Measurements from ENCODE around the gene ITSN2. TPM values are rescaled to one million over a fixed set of nuclear protein-coding genes. Genes with fewer than 3 reads are reported as not detected.

The ITSN2 gene
- total and polyA plus RNA-seq, 2 of the 8 experiments (the other 6 are each of a cell fraction or from before 2014, with no cell fraction given), result 9.3 to 17.0 TPM

DNA sequence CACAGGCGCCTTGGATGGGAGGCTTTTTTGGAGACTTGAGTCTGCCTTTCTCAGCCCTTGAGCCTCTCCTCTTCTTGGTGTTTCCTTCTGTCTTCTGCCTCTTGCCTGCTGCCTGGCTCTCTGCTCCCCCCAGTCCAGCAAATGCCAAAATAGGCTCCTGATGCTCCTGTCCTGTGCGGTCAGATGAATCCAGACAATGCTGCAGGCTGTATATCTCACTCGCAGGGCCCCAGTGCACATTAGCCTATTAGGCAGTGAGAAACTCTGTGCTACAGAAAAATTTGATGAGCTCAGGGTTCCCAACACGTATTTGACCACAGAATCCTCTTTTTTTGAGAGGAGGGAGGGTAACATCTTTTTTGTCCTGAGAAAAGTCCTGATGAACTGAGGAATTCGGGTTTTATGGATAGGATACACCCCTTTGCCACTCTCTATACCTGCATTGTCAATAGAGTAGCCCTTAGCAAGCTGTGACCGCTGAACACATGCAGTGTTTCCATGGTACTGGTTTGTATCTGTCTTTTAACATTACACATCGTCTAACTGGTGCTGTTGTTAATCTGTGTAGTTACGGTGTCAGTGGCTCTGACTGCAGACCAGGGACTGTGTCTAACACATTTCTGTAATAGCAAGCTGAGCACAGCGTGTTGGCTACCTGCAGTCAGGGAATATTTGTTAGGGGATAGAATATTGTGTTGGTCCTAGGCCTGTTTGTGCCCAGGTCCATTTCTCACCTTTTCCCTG, 134.7 kb downstream of the ITSN2 start:
- DNase-seq (ENCODE audit: low read depth in 1 of 2, low spot score in 2 of 2) (no peak), FAIRE-seq (no peak)
- no peak overlapping the region for H3K14ac ChIP-seq (ENCODE audit: insufficient read length)
- H4K5ac ChIP-seq (ENCODE audit: insufficient read length, low read depth, low read length), result no peak overlapping the region
- no peak overlapping the region for H3K4ac ChIP-seq (replicated peaks; ENCODE audit: insufficient read length, low read depth, low read length)
- H3K79me2 ChIP-seq (ENCODE audit: control insufficient read depth in 1 of 2, insufficient read depth in 2 of 2, low read length in 2 of 2), result no peaks in the 10 kb centered on the region
- no peaks in the 10 kb centered on the region for H3K79me1 ChIP-seq (ENCODE audit: low read depth, low read length)
- H2AFZ ChIP-seq (ENCODE audit: low read length), result no peak overlapping the region
- H2AK5ac ChIP-seq (ENCODE audit: low read depth, low read length), result no peak overlapping the region
- H3K23me2 ChIP-seq (ENCODE audit: low read depth, low read length), result no peaks in the 10 kb centered on the region
- H3K18ac ChIP-seq (ENCODE audit: extremely low read depth, low read length), result no peak overlapping the region
- no peaks in the 10 kb centered on the region for H3K36me3 ChIP-seq (ENCODE audit: control insufficient read depth in 2 of 4, insufficient read depth in 4 of 4, low read length in 3 of 4)
- no peak overlapping the region for H3K9ac ChIP-seq (replicated peaks in 1 of 4; ENCODE audit: extremely low read depth in 1 of 4, low read depth in 3 of 4, low read length in 3 of 4)
- H4K91ac ChIP-seq (replicated peaks; ENCODE audit: insufficient read length, low read length), result no peak overlapping the region
- H2BK20ac ChIP-seq (ENCODE audit: low read length), result no peak overlapping the region
- no peak overlapping the region for H3K27ac ChIP-seq (ENCODE audit: low read depth, low read length)
- no peak overlapping the region for H2BK120ac ChIP-seq (replicated peaks; ENCODE audit: low read depth, low read length)
- POLR2A ChIA-PET (ENCODE audit: partially characterized antibody), result no interaction called here
- H3K4me2 ChIP-seq (ENCODE audit: insufficient read depth in 1 of 2, low read depth in 2 of 2, low read length in 2 of 2), result no peak overlapping the region
- WGBS, 2 experiments (ENCODE audit: extremely low coverage in 1 of 2, insufficient coverage in 1 of 2, insufficient read length in 1 of 2, insufficient replicate concordance in 2 of 2, low coverage in 1 of 2, low lambda C conversion rate in 2 of 2, missing lambda C conversion rate in 1 of 2), result 84% methylated on average over 9 of the region's 9 CpGs; no CpG with 5 or more reads in 1 of the 2 experiments
- no peak overlapping the region for H2BK5ac ChIP-seq (ENCODE audit: low read depth, low read length)
- no peaks in the 10 kb centered on the region for H3K4me1 ChIP-seq (replicated peaks in 1 of 4; ENCODE audit: control insufficient read depth in 3 of 4, insufficient read depth in 4 of 4, low read length in 3 of 4)
- no peak overlapping the region for H2BK12ac ChIP-seq (ENCODE audit: low read depth, low read length)
- CTCF ChIA-PET (ENCODE audit: partially characterized antibody), result interaction anchor here (0.5 to 2.1 kb wide), 5 partner anchors 22 to 476 kb away, joined by 3 to 7 read pairs (median 3); no protein-coding TSS in a partner anchor
- no peak overlapping the region for H2BK15ac ChIP-seq (ENCODE audit: low read length)
- peaks cover 0 to 2% of the 10 kb centered on the region in 2 experiments for H4K20me1 ChIP-seq (replicated peaks in 1 of 2; ENCODE audit: control insufficient read depth in 1 of 2, insufficient read depth in 2 of 2, low read length in 2 of 2)
- no peak overlapping the region for H3K56ac ChIP-seq (replicated peaks; ENCODE audit: insufficient read length, low read depth, low read length)
- H3K4me3 ChIP-seq (ENCODE audit: extremely low read depth in 1 of 4, insufficient read depth in 2 of 4, low read depth in 3 of 4, low read length in 4 of 4), result no peak overlapping the region
- no peak overlapping the region for H4K8ac ChIP-seq (ENCODE audit: extremely low read depth, insufficient read depth, low read length)
- H3K23ac ChIP-seq (ENCODE audit: insufficient read length), result no peak overlapping the region
- no peaks in the 10 kb centered on the region for H3K27me3 ChIP-seq (replicated peaks in 1 of 4; ENCODE audit: control insufficient read depth in 3 of 4, extremely low read depth in 1 of 4, insufficient read depth in 3 of 4, low read length in 3 of 4)
- H3K9me3 ChIP-seq (ENCODE audit: insufficient read depth in 2 of 2, low read depth in 1 of 2, low read length in 1 of 2), result no peaks in the 10 kb centered on the region
- TF ChIP-seq POLR2AphosphoS5 (IDR thresholded peaks at IDR 0.05; ENCODE audit: low read depth, low read length), result no peak
- TF ChIP-seq SRF (IDR thresholded peaks at IDR 0.05; ENCODE audit: low read depth, low read length), result no peak
- TF ChIP-seq FOSL1 (IDR thresholded peaks at IDR 0.05; ENCODE audit: insufficient read depth, low read depth, low read length), result no peak
- no peak for TF ChIP-seq SAP30 (IDR thresholded peaks at IDR 0.05; ENCODE audit: insufficient read depth, insufficient replicate concordance, low read length)
- TF ChIP-seq CHD1 (IDR thresholded peaks at IDR 0.05; ENCODE audit: low read depth, low read length), result no peak
- TF ChIP-seq EGR1 (IDR thresholded peaks at IDR 0.05; ENCODE audit: borderline replicate concordance, low read depth, low read length), result no peak
- no peak for TF ChIP-seq CBX5 (IDR thresholded peaks at IDR 0.05; ENCODE audit: low read depth, low read length)
- no peak for TF ChIP-seq GTF2F1 (IDR thresholded peaks at IDR 0.05; ENCODE audit: borderline replicate concordance, low read depth, low read length)
- TF ChIP-seq TAF1 (IDR thresholded peaks at IDR 0.05; ENCODE audit: low read depth, low read length), result no peak
- no peak for TF ChIP-seq SIX5 (IDR thresholded peaks at IDR 0.05; ENCODE audit: low read depth, low read length)
- TF ChIP-seq PHF8 (conservative IDR thresholded peaks at IDR 0.05; ENCODE audit: low read depth, low read length), result no peak
- no peak for TF ChIP-seq KDM5A (IDR thresholded peaks at IDR 0.05; ENCODE audit: low read length)
- TF ChIP-seq KDM1A (IDR thresholded peaks at IDR 0.05; ENCODE audit: borderline replicate concordance, low read length), result no peak
- TF ChIP-seq EZH2 (IDR thresholded peaks at IDR 0.05; ENCODE audit: low read depth, low read length, severe bottlenecking), result no peak

All from H1 (cell line).